ENCODE measurements around the gene SMARCC1. TPM values are rescaled to one million over a fixed set of nuclear protein-coding genes. Genes with fewer than 3 reads are reported as not detected.

Gene SMARCC1
- total and polyA plus RNA-seq, 2 of the 4 experiments (the other 2 are of a cell fraction): 18.6 to 39.6 TPM

- no TSS peak for BruUV-seq (replicated peaks)
- DNase-seq (no peak), ATAC-seq (ENCODE audit: low read depth) (no peak)
- intact Hi-C loops (cut with micrococcal nuclease) (no loop called here), dilution Hi-C loops (cut with HindIII; ENCODE audit: low sequenced_read_pairs, unreplicated experiment) (no loop called here), in situ Hi-C loops (cut with MboI; ENCODE audit: low sequenced_read_pairs) (no loop called here)
- no peak overlapping the region for H2BK5ac ChIP-seq (ENCODE audit: low read depth, low read length, poor library complexity, severe bottlenecking)
- no peak overlapping the region for H3K18ac ChIP-seq (ENCODE audit: low read depth, low read length)
- H2BK15ac ChIP-seq (ENCODE audit: low read depth, low read length): no peak overlapping the region
- ChIA-PET CTCF (no interaction called here), POLR2A (ENCODE audit: unreplicated experiment) (no interaction called here)
- H3K4me2 ChIP-seq (ENCODE audit: low read depth, low read length): no peak overlapping the region
- H3K9me3 ChIP-seq (ENCODE audit: control insufficient read depth, insufficient read depth, low read length): no peaks in the 10 kb centered on the region
- H3K4ac ChIP-seq (ENCODE audit: low read depth, low read length): no peak overlapping the region
- H3K27me3 ChIP-seq (ENCODE audit: control insufficient read depth, insufficient read depth, low read length): peaks cover 48% of the 10 kb centered on the region
- no peak overlapping the region for H4K8ac ChIP-seq (ENCODE audit: low read depth in 2 of 2, low read length in 2 of 2)
- 38% methylated on average over 6 of the region's 9 CpGs; no CpG with 5 or more reads in 1 of the 2 experiments for WGBS, 2 experiments (ENCODE audit: extremely low coverage in 2 of 2, insufficient read length in 1 of 2)
- no peak overlapping the region for H3K23ac ChIP-seq (ENCODE audit: low read depth, low read length)
- no peak overlapping the region for H4K91ac ChIP-seq (ENCODE audit: insufficient read depth, low read depth, low read length)
- H3K9me1 ChIP-seq (ENCODE audit: insufficient read depth, low read length): no peaks in the 10 kb centered on the region
- H3K36me3 ChIP-seq (ENCODE audit: control insufficient read depth, insufficient read depth, low read length): no peaks in the 10 kb centered on the region
- H3K14ac ChIP-seq (replicated peaks; ENCODE audit: low read depth, low read length): no peak overlapping the region
- no peak overlapping the region for H2AFZ ChIP-seq (replicated peaks; ENCODE audit: low read length, poor library complexity)
- H3K4me3 ChIP-seq (ENCODE audit: insufficient read depth, low read depth, low read length): no peak overlapping the region
- H3K4me1 ChIP-seq (ENCODE audit: control insufficient read depth, insufficient read depth, low read length): no peaks in the 10 kb centered on the region
- no peak overlapping the region for H3K27ac ChIP-seq (ENCODE audit: insufficient read depth, low read length)
- H4K5ac ChIP-seq (ENCODE audit: low read depth, low read length): no peak overlapping the region
- H4K20me1 ChIP-seq (ENCODE audit: insufficient read depth, low read length): no peaks in the 10 kb centered on the region
- no peak overlapping the region for H3K9ac ChIP-seq (ENCODE audit: low read depth, low read length)
- no peaks in the 10 kb centered on the region for H3K79me1 ChIP-seq (ENCODE audit: low read depth in 1 of 2, low read length in 2 of 2)
- no peak overlapping the region for H2AK9ac ChIP-seq (replicated peaks; ENCODE audit: low read depth, low read length, poor library complexity)
- no peak overlapping the region for H2BK120ac ChIP-seq (ENCODE audit: low read depth, low read length)
- no peak overlapping the region for H3K56ac ChIP-seq (ENCODE audit: extremely low read depth, insufficient read depth, low read length)
- H2AK5ac ChIP-seq (ENCODE audit: low read depth, low read length): no peak overlapping the region
- no peak overlapping the region for H2BK20ac ChIP-seq (ENCODE audit: low read depth, low read length)
- TF ChIP-seq MAZ (IDR thresholded peaks at IDR 0.05; ENCODE audit: borderline replicate concordance, low read depth, low read length): no peak
- TF ChIP-seq USF2 (IDR thresholded peaks at IDR 0.05; ENCODE audit: low read depth, low read length): no peak
- TF ChIP-seq RFX5 (IDR thresholded peaks at IDR 0.05; ENCODE audit: low read depth, low read length): no peak
- TF ChIP-seq FOS (IDR thresholded peaks at IDR 0.05; ENCODE audit: low read depth, low read length): no peak
- TF ChIP-seq RCOR1 (IDR thresholded peaks at IDR 0.05; ENCODE audit: insufficient replicate concordance, low read length): no peak
- no peak for TF ChIP-seq BHLHE40 (IDR thresholded peaks at IDR 0.05; ENCODE audit: low read depth, low read length)
- no peak for TF ChIP-seq CEBPB (IDR thresholded peaks at IDR 0.05; ENCODE audit: low read depth, low read length)
- no peak for TF ChIP-seq MAFK (IDR thresholded peaks at IDR 0.05; ENCODE audit: low read depth, low read length)
- no peak for TF ChIP-seq RAD21 (IDR thresholded peaks at IDR 0.05; ENCODE audit: low read length)
- no peak for TF ChIP-seq ELK1 (IDR thresholded peaks at IDR 0.05; ENCODE audit: borderline replicate concordance, low read depth, low read length)
- no peak for TF ChIP-seq NFE2L2 (IDR thresholded peaks at IDR 0.05; ENCODE audit: low read depth, low read length)
- TF ChIP-seq CHD1 (IDR thresholded peaks at IDR 0.05; ENCODE audit: low read depth, low read length): no peak
- TF ChIP-seq MXI1 (IDR thresholded peaks at IDR 0.05; ENCODE audit: borderline replicate concordance, low read depth, low read length): no peak
- TF ChIP-seq CTCF (conservative IDR thresholded peaks at IDR 0.05; ENCODE audit: low read depth, low read length): no peak
These were observed 208.2 kb downstream of the SMARCC1 start for GRCh38 chr3:47573190-47574172.
